GM12878 (cell line): ENCODE data around the gene TMOD2. TPM values are rescaled to one million over a fixed set of nuclear protein-coding genes. Genes with fewer than 3 reads are reported as not detected.
"Not testable (repeated sequence)": the region's sequence is repeated elsewhere in the genome, so short reads cannot be mapped to it uniquely, and the experiment has no call there.

Source experiments
- ATAC-seq: fragments of 200-7000 bp; cut with Tn5 transposase; 3 replicates; pipeline ENCODE4 v1.9.1; 2020; ENCODE audit warnings: mild to moderate bottlenecking, moderate library complexity
- BruUV-seq: library from RNA; stranded (reverse); fragments of 400-500 nt; replicated peaks from 2 replicates; lab custom pipeline; 2021; lab: Mats Ljungman, UMichigan
- CTCF ChIA-PET: fragments of 300-600 bp; sonication (Branson Sonifier 250); formaldehyde crosslinking; extraction: SDS; loops from one replicate; lab custom pipeline; 2021; ENCODE audit warnings: inconsistent platforms; lab: Yijun Ruan, JAX
- POLR2A ChIA-PET: fragments of 350-600 bp; formaldehyde crosslinking; extraction: SDS; loops from one replicate; lab custom pipeline; 2021; ENCODE audit warnings: inconsistent platforms; lab: Charles Lee
- RAD21 ChIA-PET: fragments of 300-600 bp; sonication (Branson Sonifier 250); formaldehyde crosslinking; loops from one replicate; lab custom pipeline; 2023; ENCODE audit warnings: antibody characterized with exemption; ENCODE audit not compliant: unreplicated experiment; lab: Charles Lee
- SMC1A ChIA-PET: fragments of 300-600 bp; sonication (Branson Sonifier 250); formaldehyde crosslinking; loops from one replicate; lab custom pipeline; 2023; ENCODE audit not compliant: unreplicated experiment, uncharacterized antibody; lab: Charles Lee
- DNase-seq: peaks from one replicate; pipeline ENCODE4 v3.0.0-alpha.2; 2011; ENCODE audit warnings: low read depth, low spot score
- FAIRE-seq: peaks from 3 replicates; lab custom pipeline; 2011; peaks lifted over from hg19 to GRCh38; lab: Jason Lieb, UNC
- H2AFZ ChIP-seq: 2 replicates; pipeline ENCODE4 v1.6.0; 2011; ENCODE audit warnings: low read depth, low read length, control low read depth; ENCODE audit not compliant: control insufficient read depth
- H3K27ac ChIP-seq: 2 replicates; pipeline ENCODE4 v1.5.1; 2011; ENCODE audit warnings: control low read depth; ENCODE audit not compliant: control insufficient read depth, insufficient read depth
- H3K27me3 ChIP-seq, 2 experiments: replicated peaks in 1 of 2; 2 replicates each; pipeline versions ENCODE4 v1.6.0 to v1.6.1; 2011; ENCODE audit warnings: low read length in 1 of 2; ENCODE audit not compliant: control insufficient read depth in 2 of 2, insufficient read depth in 2 of 2
- H3K36me3 ChIP-seq, 2 experiments: 2 replicates each; pipeline ENCODE4 v1.5.1; 2011; ENCODE audit warnings: low read length in 1 of 2; ENCODE audit not compliant: control insufficient read depth in 2 of 2, insufficient read depth in 2 of 2
- H3K4me1 ChIP-seq: 2 replicates; pipeline ENCODE4 v1.6.1; 2011; ENCODE audit warnings: mild to moderate bottlenecking, low read length, moderate library complexity, mixed read lengths; ENCODE audit not compliant: control insufficient read depth, insufficient read depth
- H3K4me2 ChIP-seq: 2 replicates; pipeline ENCODE4 v1.6.0; 2011; ENCODE audit warnings: control low read depth; ENCODE audit not compliant: control insufficient read depth, insufficient read depth
- H3K4me3 ChIP-seq: fragments of 200-600 bp; sonication (generic); 2 replicates; pipeline ENCODE4 v1.5.1; 2016
- H3K79me2 ChIP-seq: 2 replicates; pipeline ENCODE4 v1.6.0; 2011; ENCODE audit warnings: low read length; ENCODE audit not compliant: control insufficient read depth, insufficient read depth
- H3K9ac ChIP-seq: 2 replicates; pipeline ENCODE4 v1.8.0; 2011; ENCODE audit warnings: low read length, control low read depth, mixed read lengths; ENCODE audit not compliant: control insufficient read depth, insufficient read depth
- H3K9me3 ChIP-seq: replicated peaks from 3 replicates; pipeline ENCODE4 v1.5.1; 2011; ENCODE audit warnings: mild to moderate bottlenecking, low read length; ENCODE audit not compliant: control insufficient read depth, insufficient read depth
- H4K20me1 ChIP-seq: 2 replicates; pipeline ENCODE4 v1.6.0; 2011; ENCODE audit not compliant: control insufficient read depth, insufficient read depth
- TARDBP ChIP-seq: IDR thresholded peaks from 2 replicates; pipeline ENCODE4 v1.6.1; 2016; ENCODE audit warnings: borderline replicate concordance
- WGBS: methylation state at CpG from one replicate; pipeline ENCODE4 v1.1.6; 2016; ENCODE audit warnings: low lambda C conversion rate; ENCODE audit not compliant: insufficient replicate concordance, insufficient coverage; ENCODE audit errors: missing lambda C conversion rate; 5-methylcytosine and 5-hydroxymethylcytosine counted together
- in situ Hi-C: fragments of 300-500 bp; cut with MboI; formaldehyde crosslinking; loops from 9 replicates; pipeline ENCODE4 v1.14.3; 2018; ENCODE audit warnings: mixed read lengths
- intact Hi-C: fragments of 100-400 bp; cut with micrococcal nuclease; formaldehyde crosslinking; loops from one replicate; pipeline ENCODE4 v1.14.2; 2022; ENCODE audit not compliant: unreplicated experiment
- polyA plus RNA-seq, 11 experiments: library from polyadenylated mRNA; depleted of rRNA in 4 of 11; unstranded in 6 of 11; stranded (reverse) in 5 of 11; fragments of >200 nt; fragmentation: Nextera tagmentation in 4 of 11; fragmentation: Illumina TruSeq in 1 of 11; extraction: Ambion mirVana in 4 of 11; extraction: Trizol in 1 of 11; gene quantifications; 1 replicate in 1 of 11; 2 replicates in 10 of 11; pipeline versions ENCODE4 v1.2.1 to v1.2.3, GENCODE V29; 2011 to 2016; ENCODE audit warnings: inconsistent platforms in 2 of 11, missing spikeins in 2 of 11, low read depth in 1 of 11
- total RNA-seq, 4 experiments: library from RNA; depleted of rRNA in 3 of 4; stranded (reverse); fragments of >200 nt in 3 of 4; fragmentation: Illumina TruSeq in 1 of 4; extraction: Trizol in 1 of 4; gene quantifications; 2 replicates each; pipeline versions ENCODE4 v1.2.1 to v1.2.3, GENCODE V29; 2013 to 2021

Gene TMOD2
- total and polyA plus RNA-seq, 10 of the 15 experiments (the other 5 are each of a cell fraction or from before 2014, with no cell fraction given) = 0.61 to 15.2 (median 6.3) TPM

- H3K4me1 ChIP-seq, H2AFZ ChIP-seq, ATAC-seq, intact Hi-C loops, H3K9ac ChIP-seq, H4K20me1 ChIP-seq, POLR2A ChIA-PET, RAD21 ChIA-PET, H3K27ac ChIP-seq, BruUV-seq, SMC1A ChIA-PET, H3K27me3 ChIP-seq, H3K36me3 ChIP-seq, FAIRE-seq, in situ Hi-C loops, H3K79me2 ChIP-seq, H3K9me3 ChIP-seq, H3K4me3 ChIP-seq, DNase-seq, H3K4me2 ChIP-seq, CTCF ChIA-PET: not testable (repeated sequence)
- WGBS = 100% methylated on average over 3 of the region's 4 CpGs
Measured at GRCh38 chr15:51792474-51792873, 41.1 kb downstream of the TMOD2 start.

GRCh38 chr15:51793521-51794305, 42.3 kb downstream of the TMOD2 start:
- H3K27me3 ChIP-seq = no peaks in the 10 kb centered on the region
- H2AFZ ChIP-seq = no peak overlapping the region
- H3K4me1 ChIP-seq = no peaks in the 10 kb centered on the region; the same call in 1 of the 2 replicates
- ChIA-PET SMC1A (interaction anchor here (1.4 kb wide), 1 partner anchor 17 kb away, joined by 3 read pairs; no protein-coding TSS in a partner anchor), POLR2A (no interaction called here), RAD21 (no interaction called here), CTCF (no interaction called here)
- no peak for FAIRE-seq
- H3K4me3 ChIP-seq = no peak overlapping the region
- ATAC-seq = no peak
- no peak overlapping the region for H3K27ac ChIP-seq
- 97% methylated on average over 4 of the region's 4 CpGs for WGBS
- H3K79me2 ChIP-seq = no peaks in the 10 kb centered on the region
- intact Hi-C loops = no loop called here
- no peak overlapping the region for H3K9ac ChIP-seq
- no peak for DNase-seq
- TF ChIP-seq TARDBP = no peak
- H4K20me1 ChIP-seq = no peaks in the 10 kb centered on the region
- no peaks in the 10 kb centered on the region for H3K36me3 ChIP-seq
- H3K4me2 ChIP-seq = no peak overlapping the region
- BruUV-seq = no TSS peak
- in situ Hi-C loops = no loop called here
- no peaks in the 10 kb centered on the region for H3K9me3 ChIP-seq
